NCI-H1105 treated with DMSO at 0.1 percent for 48 hours (cell line): ENCODE results near the gene HOXC12.

Experiments used
- DNase-seq: peaks from one replicate; lab custom pipeline; 2025; lab: John Stamatoyannopoulos, UW

HOXC12 gene

DNA sequence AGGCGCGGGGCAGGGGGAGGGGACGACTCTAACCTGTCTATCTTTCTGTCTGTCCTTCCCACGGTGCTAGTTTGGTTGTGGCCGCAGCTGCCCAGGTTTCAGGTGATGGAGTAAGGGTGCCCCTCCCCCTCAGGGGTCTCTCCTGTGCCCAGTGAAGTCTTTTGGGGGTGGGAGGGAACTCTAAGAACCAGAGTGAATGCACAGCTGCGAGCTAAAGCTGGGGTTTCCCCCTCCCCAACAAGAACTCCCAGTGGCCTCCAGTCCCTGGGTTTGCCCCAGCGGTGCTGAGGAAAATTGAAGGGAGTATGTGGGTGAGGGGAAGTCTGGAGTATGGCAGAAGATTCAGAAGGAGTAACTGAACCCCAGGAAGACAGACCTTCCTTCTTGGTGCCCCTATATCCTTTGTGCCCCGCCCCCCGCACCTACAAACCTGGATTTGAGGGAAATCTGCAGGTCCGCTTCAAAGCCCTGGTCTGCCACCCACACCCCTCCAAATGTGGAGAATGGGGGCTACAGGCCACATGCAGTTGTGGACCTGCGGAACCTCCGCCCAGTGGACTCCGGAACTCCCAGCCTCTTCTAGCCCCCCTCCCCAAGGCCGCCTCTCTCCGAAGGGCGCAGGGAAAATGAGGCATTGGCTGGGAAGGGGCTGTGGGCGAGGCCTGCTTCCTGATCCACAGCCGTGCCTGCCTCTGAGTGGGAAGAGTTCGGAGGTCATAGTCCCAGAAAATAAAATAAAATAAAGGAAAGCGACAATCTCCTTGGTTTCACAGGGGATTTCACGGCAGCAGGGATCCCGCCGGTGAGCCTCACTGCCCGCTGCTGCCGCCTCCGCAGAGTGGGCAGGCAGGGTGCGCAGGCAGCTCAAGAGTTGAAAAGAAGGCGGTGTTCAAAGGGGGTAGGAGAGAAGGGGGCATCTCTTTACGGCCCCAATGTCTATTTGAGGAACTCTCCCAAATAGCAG lies 41.8 kb downstream of the HOXC12 start:
- DNase-seq, result no peak

DNA sequence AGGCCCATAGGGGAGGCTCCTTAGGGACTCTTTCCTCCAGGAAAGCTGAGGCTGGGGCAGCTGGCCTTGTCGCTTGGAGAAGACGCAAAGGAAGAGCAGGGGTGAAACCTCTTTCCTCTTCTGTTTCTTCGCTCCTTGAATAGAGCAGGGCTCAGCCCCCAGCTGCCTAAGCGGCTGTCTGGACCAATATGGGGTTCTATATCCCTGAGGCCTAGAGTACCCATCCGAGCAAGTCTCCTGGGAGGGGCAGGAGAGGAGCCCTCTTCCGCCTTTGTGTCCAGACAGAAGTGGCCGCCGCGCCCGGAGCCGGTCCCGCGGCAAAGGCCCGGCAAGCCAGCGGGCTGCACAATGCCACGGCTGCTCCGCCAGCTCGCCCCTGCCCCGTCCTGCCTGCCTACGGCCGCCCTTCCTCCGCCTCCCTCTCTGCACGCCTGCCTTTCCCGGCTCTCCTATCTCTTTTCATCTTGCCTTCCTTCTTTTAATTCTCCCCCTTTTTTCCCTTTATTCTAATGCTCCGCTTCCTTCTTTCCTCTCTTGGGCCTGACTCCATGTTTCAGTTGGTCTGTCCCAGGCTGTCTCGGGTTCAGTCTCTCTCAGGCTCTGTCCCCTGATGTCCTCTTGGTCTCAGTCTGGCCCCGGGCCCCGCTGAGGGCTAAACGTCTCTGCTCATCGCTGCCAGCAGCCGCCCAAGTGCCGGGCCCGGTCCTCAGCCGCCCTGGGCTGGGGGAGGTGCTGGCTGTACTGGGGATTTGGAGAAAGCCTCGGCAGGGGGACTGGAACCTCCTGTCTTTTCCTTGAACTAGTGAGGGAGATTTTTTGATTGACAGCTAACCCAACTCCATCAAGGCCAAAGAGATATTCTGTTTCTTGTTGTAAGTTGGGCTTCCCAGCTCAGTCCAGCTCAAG lies 42.8 kb downstream of the HOXC12 start:
- no peak for DNase-seq

- DNase-seq, result no peak
Observed at GRCh38 chr12:53998110-53998899, 43.6 kb downstream of the HOXC12 start.

DNA sequence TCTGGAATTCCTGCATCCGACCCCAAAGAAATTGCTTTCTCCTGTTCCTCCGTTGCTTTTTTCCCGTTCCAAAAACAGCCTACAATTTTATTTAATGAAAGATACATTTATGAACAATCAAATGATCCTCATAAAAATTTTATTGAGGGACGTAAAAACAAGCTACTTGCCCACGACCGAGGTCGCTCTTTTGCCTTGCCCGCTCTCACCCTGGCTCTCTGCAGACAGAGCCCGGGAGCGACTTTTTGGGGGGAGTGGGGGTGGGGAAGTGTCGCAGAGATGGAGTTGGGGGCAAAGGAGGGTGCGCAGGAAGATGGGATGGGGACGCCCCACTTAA lies 44.2 kb downstream of the HOXC12 start:
- DNase-seq, result no peak

- peak; percentile 58 for DNase-seq
Observed at GRCh38 chr12:53999559-54000115, 44.9 kb downstream of the HOXC12 start.

GRCh38 chr12:54000116-54001114 lies 45.7 kb downstream of the HOXC12 start, which contains the start of gene HOXC9:
Gene HOXC9 (plus strand): TSS chr12:54000161. CDS start chr12:54000189, 28 bp downstream.
- DNase-seq, result no peak

DNA sequence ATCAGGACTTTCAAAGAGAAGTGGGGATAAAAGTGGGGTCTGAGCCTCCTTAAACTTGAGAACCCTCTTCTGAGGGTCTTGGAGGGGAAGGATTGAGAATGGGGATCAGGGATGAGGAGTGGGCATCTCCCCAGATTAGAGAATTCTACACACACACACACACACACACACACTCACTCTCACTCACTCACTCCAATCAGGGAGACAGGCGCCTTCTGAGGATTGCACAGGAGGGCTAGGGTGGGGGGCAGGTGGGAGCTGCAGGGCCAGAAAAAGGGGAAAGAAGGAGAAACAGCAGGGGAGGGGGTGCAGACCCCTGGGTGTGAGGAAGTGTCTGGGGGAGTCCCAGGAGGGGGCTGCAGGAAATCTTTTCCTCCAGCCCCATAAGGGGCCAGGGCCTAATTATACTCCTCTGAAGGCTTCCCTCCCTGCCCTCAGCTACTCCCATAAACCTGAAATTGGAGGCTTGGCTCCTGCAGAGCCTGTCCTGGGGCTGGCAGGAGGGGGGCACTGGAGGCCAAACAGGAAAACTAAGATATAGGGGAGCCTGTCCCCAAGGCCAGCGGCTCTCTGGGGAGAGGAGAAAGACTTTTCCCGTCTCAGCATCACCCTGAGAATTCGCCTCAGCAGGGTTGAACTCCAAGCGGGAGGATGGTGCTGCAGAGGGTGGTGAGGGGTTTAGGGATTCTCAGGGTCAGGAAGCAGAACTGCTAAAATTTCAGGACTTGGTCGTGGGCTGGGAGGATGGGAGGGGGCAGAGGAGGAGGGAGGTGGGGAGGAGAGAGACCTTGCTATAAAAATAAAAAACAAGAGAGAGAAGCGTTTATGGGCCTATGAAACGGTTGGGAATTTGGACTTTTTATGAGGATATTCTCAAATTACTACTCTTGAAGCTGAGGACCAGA lies 46.8 kb downstream of the HOXC12 start:
- no peak for DNase-seq

- DNase-seq, result no peak
Observed at GRCh38 chr12:54002278-54002914, 47.7 kb downstream of the HOXC12 start.

GRCh38 chr12:54002915-54003389 lies 48.2 kb downstream of the HOXC12 start:
- DNase-seq, result no peak

DNA sequence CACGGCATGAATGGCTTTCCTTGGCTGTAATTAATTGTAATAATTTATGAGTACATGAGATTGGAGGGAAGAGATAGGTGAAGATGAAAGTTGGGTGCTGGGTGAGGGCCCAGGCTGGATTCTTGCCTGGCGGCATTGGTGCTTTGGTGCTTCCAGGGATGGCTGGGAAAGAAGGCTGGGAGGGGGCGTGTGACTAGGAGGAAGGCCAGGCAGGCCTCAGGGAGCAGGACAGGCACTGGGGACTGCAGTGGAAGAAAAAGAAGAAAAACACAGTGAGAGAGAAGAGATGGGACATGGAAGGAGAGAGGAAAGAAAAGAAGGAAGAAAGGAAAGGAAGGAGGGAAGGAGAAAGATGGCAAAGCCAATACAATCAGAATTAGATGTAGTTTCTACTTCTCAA lies 48.9 kb downstream of the HOXC12 start:
- no peak for DNase-seq

- DNase-seq, result no peak
Observed at GRCh38 chr12:54004063-54004840, 49.5 kb downstream of the HOXC12 start.

DNA sequence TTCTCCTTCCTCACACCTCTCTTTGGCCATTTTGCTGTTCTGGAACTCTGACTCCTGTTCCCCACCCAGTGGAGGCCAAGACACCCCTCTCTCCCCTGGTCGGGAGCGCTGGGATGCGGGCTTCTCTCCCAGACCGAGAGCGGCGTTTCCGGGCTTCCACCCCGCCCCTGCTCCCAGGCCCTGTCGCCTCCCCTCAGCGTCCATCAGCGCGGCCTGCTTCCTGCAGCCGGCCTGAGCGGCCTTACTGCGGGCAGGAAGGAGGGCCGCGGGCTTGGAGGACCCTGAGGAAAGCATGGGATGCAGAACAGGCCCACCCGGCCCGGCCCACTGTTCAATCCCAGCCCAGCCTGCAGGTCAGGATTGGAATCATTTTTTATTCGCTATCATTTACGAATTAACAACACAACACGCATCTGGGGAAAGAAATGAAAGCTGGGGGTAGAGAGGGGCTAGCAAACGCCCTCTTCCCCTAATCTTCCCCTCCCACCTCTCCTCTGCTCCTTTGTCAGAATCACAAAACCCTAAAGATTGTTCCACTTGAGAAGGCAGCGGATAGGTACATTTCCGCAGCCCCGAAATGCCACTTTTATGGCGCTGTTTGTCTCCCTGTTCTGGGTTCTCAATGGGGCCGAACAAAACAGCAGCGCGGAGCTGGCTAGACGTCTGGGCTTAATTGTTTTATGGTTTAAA lies 50.3 kb downstream of the HOXC12 start:
- no peak for DNase-seq

DNA sequence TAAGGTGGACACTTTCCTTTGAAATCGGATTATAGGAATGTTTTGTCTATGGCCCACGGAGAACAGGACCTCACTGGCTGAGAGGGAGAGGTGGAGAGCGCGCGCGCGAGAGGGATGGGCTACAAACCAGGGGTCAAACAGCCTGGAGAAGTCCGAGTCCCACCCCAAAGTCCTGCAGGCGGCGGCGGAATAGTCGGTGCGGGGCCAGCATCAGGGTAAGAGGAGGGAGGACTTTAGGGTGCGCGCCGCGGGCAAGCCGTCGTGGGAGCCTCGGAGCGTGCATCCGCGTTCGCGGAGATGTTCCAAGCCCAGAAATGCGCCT lies 50.8 kb downstream of the HOXC12 start:
- no peak for DNase-seq

GRCh38 chr12:54005853-54006558 lies 51.3 kb downstream of the HOXC12 start:
- peak; percentile 18 for DNase-seq

GRCh38 chr12:54006559-54007220 lies 52.0 kb downstream of the HOXC12 start:
- no peak for DNase-seq
